Calu3 (cell line): ENCODE measurements around the gene MASTL. TPM values are rescaled to one million over a fixed set of nuclear protein-coding genes. Genes with fewer than 3 reads are reported as not detected.
A peak's percentile ranks its signal among the peaks of the same experiment; 100 is the strongest.
"Not testable (repeated sequence)": the region's sequence is repeated elsewhere in the genome, so short reads cannot be mapped to it uniquely, and the experiment has no call there.

ENCODE experiments used
- BruUV-seq: library from RNA; stranded (reverse); fragments of 400-500 nt; replicated peaks from 2 replicates; lab custom pipeline; 2021; lab: Mats Ljungman, UMichigan
- CTCF ChIA-PET: fragments of 300-600 bp; sonication (Branson Sonifier 250); formaldehyde crosslinking; loops from one replicate; lab custom pipeline; 2022; ENCODE audit warnings: antibody characterized with exemption; lab: Charles Lee
- DNase-seq: peaks from one replicate; pipeline ENCODE4 v3.0.0; 2022
- H3K27ac Mint-ChIP-seq: one replicate; pipeline ENCODE4 v1.8.0; 2022; ENCODE audit warnings: mixed read lengths; ENCODE audit not compliant: unreplicated experiment
- H3K27me3 Mint-ChIP-seq: one replicate; pipeline ENCODE4 v1.8.0; 2022; ENCODE audit warnings: mixed read lengths; ENCODE audit not compliant: unreplicated experiment
- H3K36me3 Mint-ChIP-seq: one replicate; pipeline ENCODE4 v1.8.0; 2022; ENCODE audit warnings: mild to moderate bottlenecking, moderate library complexity, mixed read lengths; ENCODE audit not compliant: insufficient read depth, unreplicated experiment
- H3K4me1 Mint-ChIP-seq: one replicate; pipeline ENCODE4 v1.8.0; 2022; ENCODE audit warnings: mild to moderate bottlenecking, low read depth, mixed read lengths; ENCODE audit not compliant: unreplicated experiment
- H3K4me3 Mint-ChIP-seq: one replicate; pipeline ENCODE4 v1.8.0; 2022; ENCODE audit warnings: mild to moderate bottlenecking, low read depth, moderate library complexity, mixed read lengths; ENCODE audit not compliant: unreplicated experiment
- H3K9me3 Mint-ChIP-seq: one replicate; pipeline ENCODE4 v1.8.0; 2022; ENCODE audit warnings: low read depth, mixed read lengths; ENCODE audit not compliant: unreplicated experiment
- intact Hi-C: fragments of 100-400 bp; cut with micrococcal nuclease; formaldehyde crosslinking; loops from one replicate; pipeline ENCODE4 v1.10.0; 2022; ENCODE audit not compliant: unreplicated experiment
- total RNA-seq: library from RNA; stranded (reverse); gene quantifications from 2 replicates; pipeline ENCODE4 v1.2.3, GENCODE V29; 2022
- TF ChIP-seq, protein P1 (sequence below): fragments of 200-600 bp; IDR thresholded peaks from one replicate; pipeline ENCODE4 v1.8.0; 2022; ENCODE audit warnings: antibody characterized with exemption; ENCODE audit not compliant: unreplicated experiment

Gene MASTL
- total RNA-seq, 1 experiment from 2014 or later: 30.2 TPM

DNA sequence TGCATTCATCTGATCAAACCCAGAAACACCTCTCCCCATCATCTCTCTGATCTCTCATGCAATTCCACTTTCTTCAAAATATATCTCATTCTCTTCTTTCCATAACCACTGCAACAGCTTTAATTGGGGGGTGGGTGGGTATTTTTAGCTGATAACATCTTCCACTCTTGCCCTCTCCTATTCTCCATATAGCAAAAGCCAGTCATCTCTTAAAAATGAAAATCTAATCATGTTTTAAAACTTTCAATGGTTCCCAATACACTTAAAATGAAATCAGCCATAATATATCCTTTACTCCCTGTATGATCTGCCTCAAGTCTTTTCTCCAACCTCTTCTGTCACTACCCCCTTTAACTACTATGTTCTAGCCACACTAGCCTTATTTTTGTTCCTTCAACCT lies 2.5 kb upstream of the MASTL start:
- DNase-seq: no peak
- CTCF ChIA-PET: interaction anchor here (0.6 kb wide), 1 partner anchor 35 kb away, joined by 3 read pairs; no protein-coding TSS in a partner anchor
- H3K36me3 Mint-ChIP-seq: peaks cover 58% of the 10 kb centered on the region
- BruUV-seq: no TSS peak
- peak overlapping the region; percentile 95 for H3K4me3 Mint-ChIP-seq
- no peaks in the 10 kb centered on the region for H3K9me3 Mint-ChIP-seq
- peak overlapping the region; percentile 97 for H3K27ac Mint-ChIP-seq
- no peaks in the 10 kb centered on the region for H3K27me3 Mint-ChIP-seq
- H3K4me1 Mint-ChIP-seq: peaks cover 23% of the 10 kb centered on the region
- intact Hi-C loops: no loop called here
- TF ChIP-seq, protein P1, sequence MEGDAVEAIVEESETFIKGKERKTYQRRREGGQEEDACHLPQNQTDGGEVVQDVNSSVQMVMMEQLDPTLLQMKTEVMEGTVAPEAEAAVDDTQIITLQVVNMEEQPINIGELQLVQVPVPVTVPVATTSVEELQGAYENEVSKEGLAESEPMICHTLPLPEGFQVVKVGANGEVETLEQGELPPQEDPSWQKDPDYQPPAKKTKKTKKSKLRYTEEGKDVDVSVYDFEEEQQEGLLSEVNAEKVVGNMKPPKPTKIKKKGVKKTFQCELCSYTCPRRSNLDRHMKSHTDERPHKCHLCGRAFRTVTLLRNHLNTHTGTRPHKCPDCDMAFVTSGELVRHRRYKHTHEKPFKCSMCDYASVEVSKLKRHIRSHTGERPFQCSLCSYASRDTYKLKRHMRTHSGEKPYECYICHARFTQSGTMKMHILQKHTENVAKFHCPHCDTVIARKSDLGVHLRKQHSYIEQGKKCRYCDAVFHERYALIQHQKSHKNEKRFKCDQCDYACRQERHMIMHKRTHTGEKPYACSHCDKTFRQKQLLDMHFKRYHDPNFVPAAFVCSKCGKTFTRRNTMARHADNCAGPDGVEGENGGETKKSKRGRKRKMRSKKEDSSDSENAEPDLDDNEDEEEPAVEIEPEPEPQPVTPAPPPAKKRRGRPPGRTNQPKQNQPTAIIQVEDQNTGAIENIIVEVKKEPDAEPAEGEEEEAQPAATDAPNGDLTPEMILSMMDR: no peak

DNA sequence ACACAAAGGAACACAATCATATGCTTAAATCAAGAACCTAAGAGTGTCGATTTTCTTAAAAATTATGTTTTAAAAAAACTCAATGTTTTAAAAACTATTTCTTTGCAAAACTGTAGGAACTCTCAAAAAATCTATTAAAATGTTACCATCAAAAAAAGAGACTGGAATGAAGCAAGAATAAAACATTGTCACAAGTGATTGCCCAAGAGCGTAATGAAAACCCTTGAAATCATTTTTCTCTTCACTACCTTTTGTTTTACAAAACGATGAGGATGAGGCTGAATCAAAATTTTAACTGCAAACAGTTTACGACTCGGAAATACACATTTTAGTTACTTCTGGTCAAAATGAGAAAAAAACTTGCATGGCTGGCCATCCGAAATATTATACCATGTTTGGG lies 1.8 kb upstream of the MASTL start:
- intact Hi-C loops: no loop called here
- H3K9me3 Mint-ChIP-seq: no peaks in the 10 kb centered on the region
- DNase-seq: no peak
- peak overlapping the region; percentile 97 for H3K27ac Mint-ChIP-seq
- no peaks in the 10 kb centered on the region for H3K27me3 Mint-ChIP-seq
- no TSS peak for BruUV-seq
- peaks cover 29% of the 10 kb centered on the region for H3K4me1 Mint-ChIP-seq
- TF ChIP-seq, protein P1: no peak
- H3K36me3 Mint-ChIP-seq: peaks cover 62% of the 10 kb centered on the region
- CTCF ChIA-PET: interaction anchor here (0.7 to 1.5 kb wide), 2 partner anchors 89 to 1149 kb away, joined by 3 to 5 read pairs; no protein-coding TSS in a partner anchor
- H3K4me3 Mint-ChIP-seq: peak overlapping the region; percentile 95

DNA sequence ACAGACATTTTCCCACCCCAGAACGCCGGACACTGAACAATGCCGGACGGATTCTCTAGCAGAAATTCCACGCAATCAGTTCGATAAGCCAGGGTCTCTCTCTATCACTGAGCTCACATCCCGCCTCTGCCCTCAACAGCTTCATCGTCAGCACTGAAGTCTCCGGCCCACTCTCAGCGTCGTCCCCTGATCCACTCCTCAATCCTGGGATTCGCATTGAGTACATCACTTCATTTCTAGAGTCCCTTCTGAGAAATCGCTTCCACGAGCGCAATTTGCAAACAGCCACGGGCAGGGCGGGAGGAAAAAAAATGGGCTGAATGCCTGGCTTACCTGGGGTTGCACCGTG lies 1.3 kb upstream of the MASTL start:
- CTCF ChIA-PET: interaction anchor here (0.7 to 1.5 kb wide), 4 partner anchors 70 to 1148 kb away, joined by 3 to 5 read pairs (median 4); no protein-coding TSS in a partner anchor
- no peak for DNase-seq
- no peaks in the 10 kb centered on the region for H3K9me3 Mint-ChIP-seq
- TF ChIP-seq, protein P1: no peak
- intact Hi-C loops: no loop called here
- H3K27ac Mint-ChIP-seq: peak overlapping the region; percentile 97
- peaks cover 65% of the 10 kb centered on the region for H3K36me3 Mint-ChIP-seq
- no peaks in the 10 kb centered on the region for H3K27me3 Mint-ChIP-seq
- H3K4me3 Mint-ChIP-seq: peak overlapping the region; percentile 95
- TSS peak; percentile 58 for BruUV-seq
- peaks cover 30% of the 10 kb centered on the region for H3K4me1 Mint-ChIP-seq

DNA sequence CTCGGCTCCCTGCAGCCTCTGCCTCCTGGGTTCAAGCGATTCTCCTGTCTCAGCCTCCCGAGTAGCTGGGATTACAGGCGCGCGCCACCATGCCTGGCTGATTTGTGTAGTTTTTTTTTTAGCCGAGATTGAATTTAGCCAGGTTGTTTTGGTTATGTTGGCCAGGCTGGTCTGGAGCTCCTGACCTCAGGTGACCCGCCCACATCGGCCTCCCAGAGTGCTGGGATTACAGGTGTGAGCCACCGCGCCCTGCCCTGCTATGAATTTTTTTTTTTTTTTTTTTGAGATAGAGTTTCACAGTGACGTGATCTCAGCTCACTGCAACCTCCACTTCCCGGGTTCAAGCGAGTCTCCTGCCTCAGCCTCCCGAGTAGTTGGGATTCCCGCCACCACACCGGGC lies 1.4 kb downstream of the MASTL start:
- H3K9me3 Mint-ChIP-seq, BruUV-seq, H3K27me3 Mint-ChIP-seq, intact Hi-C loops: not testable (repeated sequence)
- Mint-ChIP-seq H3K4me3 (peak overlapping the region; percentile 95), H3K4me1 (peaks cover 30% of the 10 kb centered on the region), H3K27ac (peak overlapping the region; percentile 97), H3K36me3 (peaks cover 70% of the 10 kb centered on the region)
- CTCF ChIA-PET: interaction anchor here (0.7 to 1.0 kb wide), 3 partner anchors 9 to 1664 kb away, joined by 3 to 5 read pairs (median 5); no protein-coding TSS in a partner anchor
- DNase-seq: peak; percentile 27

DNA sequence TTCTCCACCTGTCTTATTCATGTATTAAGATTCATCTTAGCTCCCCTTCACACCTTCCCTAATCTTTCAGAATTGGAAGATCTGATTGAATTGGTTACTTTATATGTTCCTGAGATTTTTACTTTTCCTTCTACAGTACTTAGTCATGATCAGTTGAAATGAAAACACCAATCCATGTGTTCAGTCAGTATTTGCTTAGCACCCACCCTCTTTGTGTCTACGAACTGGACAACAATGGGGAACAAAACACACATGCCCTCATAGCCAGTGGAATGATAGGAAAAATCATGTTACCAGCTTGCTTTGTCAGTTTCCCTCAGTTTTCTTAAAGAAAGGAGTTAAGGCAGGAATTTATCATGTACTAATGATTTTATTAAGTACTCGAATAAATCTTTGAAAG lies 2.0 kb downstream of the MASTL start:
- BruUV-seq: no TSS peak
- CTCF ChIA-PET: interaction anchor here (1.0 kb wide), 1 partner anchor 9 kb away, joined by 5 read pairs; no protein-coding TSS in a partner anchor
- Mint-ChIP-seq H3K9me3 (no peaks in the 10 kb centered on the region), H3K36me3 (peaks cover 75% of the 10 kb centered on the region), H3K4me3 (peak overlapping the region; percentile 95), H3K27me3 (no peaks in the 10 kb centered on the region), H3K27ac (peak overlapping the region; percentile 97), H3K4me1 (peaks cover 29% of the 10 kb centered on the region)
- TF ChIP-seq, protein P1: no peak
- intact Hi-C loops: no loop called here
- DNase-seq: no peak
